Neural cell (in vitro differentiated cells): ENCODE data around the gene DLG4. TPM values are rescaled to one million over a fixed set of nuclear protein-coding genes. Genes with fewer than 3 reads are reported as not detected.

ENCODE experiments used
- H2AFZ ChIP-seq: fragments of 200-600, 300-800 bp; sonication (generic), shearing (Covaris generic); 2 replicates; pipeline ENCODE4 v1.6.0; 2014; ENCODE audit warnings: low read depth, mild to moderate bottlenecking, antibody characterized with exemption, low read length, moderate library complexity
- H3F3A ChIP-seq: fragments of 200-600 bp; shearing (Covaris generic); 2 replicates; pipeline ENCODE4 v1.6.1; 2016; ENCODE audit warnings: mild to moderate bottlenecking, moderate library complexity, mixed read lengths, antibody characterized with exemption, low read length; ENCODE audit not compliant: insufficient read depth, poor library complexity, severe bottlenecking
- H3K27ac ChIP-seq: fragments of 200-600, 300-800 bp; sonication (generic), shearing (Covaris generic); 2 replicates; pipeline ENCODE4 v1.5.1; 2014; ENCODE audit warnings: mild to moderate bottlenecking, low read length, moderate library complexity
- H3K27me3 ChIP-seq: fragments of 300-800, 200-600 bp; sonication (generic), shearing (Covaris generic); 2 replicates; pipeline ENCODE4 v1.6.0; 2014; ENCODE audit warnings: mild to moderate bottlenecking, low read depth, low read length, moderate library complexity; ENCODE audit not compliant: insufficient read depth
- H3K36me3 ChIP-seq: fragments of 300-800, 200-600 bp; sonication (generic), shearing (Covaris generic); 2 replicates; pipeline ENCODE4 v1.5.1; 2014; ENCODE audit warnings: mild to moderate bottlenecking, antibody characterized with exemption, low read length, moderate library complexity; ENCODE audit not compliant: insufficient read depth
- H3K4me2 ChIP-seq: fragments of 300-800, 200-600 bp; sonication (generic), shearing (Covaris generic); 2 replicates; pipeline ENCODE4 v1.6.0; 2014; ENCODE audit warnings: mild to moderate bottlenecking, low read length
- H3K4me3 ChIP-seq: fragments of 300-800, 200-600 bp; sonication (generic), shearing (Covaris generic); 2 replicates; pipeline ENCODE4 v1.5.1; 2014; ENCODE audit warnings: mild to moderate bottlenecking, low read length, moderate library complexity
- H3K79me2 ChIP-seq: fragments of 200-600 bp; shearing (Covaris generic); replicated peaks from 2 replicates; pipeline ENCODE4 v1.6.0; 2014; ENCODE audit warnings: mild to moderate bottlenecking, low read length, moderate library complexity; ENCODE audit not compliant: insufficient read depth
- H3K9ac ChIP-seq: fragments of 300-800, 200-600 bp; sonication (generic), shearing (Covaris generic); 2 replicates; pipeline ENCODE4 v1.6.1; 2016; ENCODE audit warnings: mild to moderate bottlenecking, low read length, mixed read lengths
- H3K9me2 ChIP-seq: fragments of 200-600 bp; shearing (Covaris generic); 2 replicates; pipeline ENCODE4 v1.6.1; 2016; ENCODE audit warnings: mild to moderate bottlenecking, low read length, mixed read lengths; ENCODE audit not compliant: insufficient read depth
- H3K9me3 ChIP-seq: fragments of 200-600, 300-800 bp; sonication (generic), shearing (Covaris generic); 2 replicates; pipeline ENCODE4 v1.6.1; 2016; ENCODE audit warnings: mild to moderate bottlenecking, mixed run types, low read length, moderate library complexity, mixed read lengths
- H4K20me1 ChIP-seq: fragments of 200-600 bp; shearing (Covaris generic); 2 replicates; pipeline ENCODE4 v1.6.1; 2016; ENCODE audit warnings: mild to moderate bottlenecking, mixed run types; ENCODE audit not compliant: insufficient read depth
- CTCF ChIP-seq: fragments of 450-650 bp; IDR thresholded peaks from 2 replicates; pipeline ENCODE4 v1.5.1; 2014; ENCODE audit warnings: antibody characterized with exemption, mild to moderate bottlenecking, moderate library complexity; ENCODE audit not compliant: poor library complexity, severe bottlenecking
- EP300 ChIP-seq: fragments of 450-650 bp; conservative IDR thresholded peaks from 2 replicates; pipeline ENCODE4 v1.6.1; 2014; ENCODE audit warnings: antibody characterized with exemption, mild to moderate bottlenecking, moderate library complexity; ENCODE audit not compliant: poor library complexity, severe bottlenecking
- EZH2 ChIP-seq: fragments of 200-600, 300-800 bp; shearing (Covaris generic), sonication (generic); IDR thresholded peaks from 2 replicates; pipeline ENCODE4 v1.6.1; 2014; ENCODE audit warnings: antibody characterized with exemption, low read length, borderline replicate concordance, mild to moderate bottlenecking; ENCODE audit not compliant: insufficient read depth, poor library complexity, severe bottlenecking
- MXI1 ChIP-seq: fragments of 450-650 bp; conservative IDR thresholded peaks from 2 replicates; pipeline ENCODE4 v1.6.1; 2014; ENCODE audit warnings: antibody characterized with exemption, mild to moderate bottlenecking; ENCODE audit not compliant: poor library complexity, severe bottlenecking
- POLR2AphosphoS5 ChIP-seq: IDR thresholded peaks from 2 replicates; pipeline ENCODE4 v1.6.1; 2012
- RAD21 ChIP-seq: fragments of 450-650 bp; conservative IDR thresholded peaks from 2 replicates; pipeline ENCODE4 v1.6.1; 2014; ENCODE audit warnings: antibody characterized with exemption, mild to moderate bottlenecking, moderate library complexity
- REST ChIP-seq: IDR thresholded peaks from 2 replicates; pipeline ENCODE4 v1.6.1; 2012; ENCODE audit warnings: borderline replicate concordance
- SMC3 ChIP-seq: fragments of 450-650 bp; conservative IDR thresholded peaks from 2 replicates; pipeline ENCODE4 v1.6.1; 2014; ENCODE audit warnings: antibody characterized with exemption, mild to moderate bottlenecking, moderate library complexity; ENCODE audit not compliant: poor library complexity
- TAF1 ChIP-seq: IDR thresholded peaks from 2 replicates; pipeline ENCODE4 v1.6.1; 2012; ENCODE audit warnings: low read depth
- polyA plus RNA-seq: library from polyadenylated mRNA; depleted of rRNA; stranded (reverse); fragments of >200 nt; gene quantifications from 2 replicates; pipeline ENCODE4 v1.2.3, GENCODE V29; 2014

DLG4 gene
- polyA plus RNA-seq, 1 donor from 2014 or later = 126 TPM

GRCh38 chr17:7262935-7263800, 43.5 kb upstream of the DLG4 start:
- Histone ChIP-seq H3K4me2 (no peak overlapping the region), H3K9me2 (no peaks in the 10 kb centered on the region), H3K27ac (no peak overlapping the region), H3K9me3 (no peaks in the 10 kb centered on the region), H3K79me2 (no peaks in the 10 kb centered on the region), H2AFZ (no peak overlapping the region), H3K36me3 (peaks cover 4% of the 10 kb centered on the region), H3K27me3 (peaks cover 60% of the 10 kb centered on the region), H4K20me1 (no peaks in the 10 kb centered on the region), H3F3A (no peaks in the 10 kb centered on the region), H3K9ac (no peak overlapping the region), H3K4me3 (peak overlapping the region; percentile 43)
- TF ChIP-seq TAF1 (no peak), SMC3 (no peak), CTCF (no peak), MXI1 (no peak), RAD21 (no peak), EP300 (no peak), REST (no peak), EZH2 (no peak), POLR2AphosphoS5 (no peak)

GRCh38 chr17:7262192-7262934, 42.7 kb upstream of the DLG4 start, which contains the start of gene CLDN7:
CLDN7 (minus strand) TSS chr17:7262478; CDS start chr17:7262043, 435 bp downstream.
- H3K27me3 ChIP-seq = peaks cover 60% of the 10 kb centered on the region
- no peaks in the 10 kb centered on the region for H4K20me1 ChIP-seq
- H3K9me3 ChIP-seq = no peaks in the 10 kb centered on the region
- no peak within 1 kb of the TSS for H3K9ac ChIP-seq
- H3K27ac ChIP-seq = no peak within 1 kb of the TSS
- H3K79me2 ChIP-seq = no peaks in the 10 kb centered on the region
- H2AFZ ChIP-seq = no peak within 1 kb of the TSS
- H3K36me3 ChIP-seq = peaks cover 4% of the 10 kb centered on the region
- no peaks in the 10 kb centered on the region for H3F3A ChIP-seq
- no peak within 1 kb of the TSS for H3K4me2 ChIP-seq
- peak within 1 kb of the TSS; percentile 50 for H3K4me3 ChIP-seq
- TF ChIP-seq POLR2AphosphoS5 (no peak), SMC3 (no peak), EZH2 (peak; percentile 48), EP300 (no peak), TAF1 (no peak), RAD21 (no peak)
- no peaks in the 10 kb centered on the region for H3K9me2 ChIP-seq
